ENCODE measurements around the gene DCTPP1.

DCTPP1 gene

DNA sequence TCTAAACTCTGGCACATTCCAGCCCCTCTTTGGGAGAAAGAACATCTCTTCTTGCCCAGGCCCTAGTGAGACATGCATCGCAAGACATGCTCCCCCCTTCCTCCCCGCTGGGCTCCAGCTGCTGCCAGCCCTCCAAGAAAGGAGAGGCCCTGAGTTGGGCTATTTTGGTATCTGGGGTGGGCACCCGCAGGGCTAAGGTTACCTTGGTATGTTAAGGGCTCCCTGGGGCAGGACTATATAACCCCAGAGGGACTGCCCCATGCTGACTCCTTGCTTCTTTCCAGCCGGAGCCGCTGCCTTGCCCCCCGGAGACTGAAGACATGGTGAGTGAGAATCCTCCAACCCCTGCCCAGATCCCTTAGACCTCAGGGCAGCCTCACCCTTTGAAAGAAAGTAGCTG lies 55.3 kb downstream of the DCTPP1 start, which contains the start of gene MYL11:
Gene MYL11 (plus strand): TSS at position 265 of the 400 bp plus-strand sequence. CDS start 56 bp downstream, at position 321.
- no peak for DNase-seq
- in situ Hi-C loops (cut with HindIII; ENCODE audit: low pct_ligation_motif_present, low pct_unique_long_range_greater_than_20kb, low sequenced_read_pairs), result no loop called here
